Measurements from ENCODE around the gene ADH4.
"Not testable (repeated sequence)": the region's sequence is repeated elsewhere in the genome, so short reads cannot be mapped to it uniquely, and the experiment has no call there.

ADH4 gene

DNA sequence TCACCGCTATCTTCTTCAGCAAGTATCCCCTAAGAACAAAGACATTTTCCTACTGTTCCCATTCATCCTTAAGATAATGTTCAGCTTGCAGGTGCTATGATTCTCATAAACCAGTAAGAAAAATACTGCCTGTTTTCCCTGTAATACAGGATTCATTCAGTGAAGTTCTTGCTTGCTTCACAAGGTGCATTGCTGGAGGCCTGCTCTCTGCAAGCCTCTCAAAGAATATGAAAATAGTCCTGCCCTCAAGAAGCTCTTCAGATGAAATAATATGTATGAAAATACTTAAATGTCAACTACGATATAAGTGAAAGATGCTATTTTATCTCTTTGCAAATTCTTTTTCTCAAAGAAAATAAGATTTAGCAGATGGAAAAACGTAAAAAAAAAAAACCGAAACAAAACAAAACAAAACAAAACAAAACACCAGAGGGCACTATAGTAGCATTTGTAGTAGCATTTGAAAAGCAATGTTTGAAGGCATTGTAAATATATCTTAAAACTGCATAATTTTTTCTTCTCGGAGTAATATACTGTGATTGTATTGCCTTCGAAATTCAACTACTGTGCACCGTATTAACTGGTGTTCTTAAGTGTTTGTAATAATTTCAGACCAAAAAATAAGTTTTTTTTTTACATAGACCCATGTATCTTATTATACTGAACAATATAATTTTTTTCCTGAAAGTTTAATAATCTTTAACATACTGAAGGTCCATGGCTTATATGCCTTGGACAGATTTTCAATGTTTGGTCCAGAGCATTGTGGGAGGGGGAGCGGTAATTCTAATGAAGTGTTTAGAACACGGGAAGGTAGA lies 26.0 kb downstream of the ADH4 start:
- peak; percentile 48 to 57 for DNase-seq (ENCODE audit: low read depth in 2 of 2)
- H3K4me3 ChIP-seq (replicated peaks in 1 of 2; ENCODE audit: low read depth in 2 of 2, low read length in 2 of 2): no peak overlapping the region
- peak; percentile 15 for TF ChIP-seq CTCF (IDR thresholded peaks at IDR 0.05; ENCODE audit: low read depth, low read length)

DNA sequence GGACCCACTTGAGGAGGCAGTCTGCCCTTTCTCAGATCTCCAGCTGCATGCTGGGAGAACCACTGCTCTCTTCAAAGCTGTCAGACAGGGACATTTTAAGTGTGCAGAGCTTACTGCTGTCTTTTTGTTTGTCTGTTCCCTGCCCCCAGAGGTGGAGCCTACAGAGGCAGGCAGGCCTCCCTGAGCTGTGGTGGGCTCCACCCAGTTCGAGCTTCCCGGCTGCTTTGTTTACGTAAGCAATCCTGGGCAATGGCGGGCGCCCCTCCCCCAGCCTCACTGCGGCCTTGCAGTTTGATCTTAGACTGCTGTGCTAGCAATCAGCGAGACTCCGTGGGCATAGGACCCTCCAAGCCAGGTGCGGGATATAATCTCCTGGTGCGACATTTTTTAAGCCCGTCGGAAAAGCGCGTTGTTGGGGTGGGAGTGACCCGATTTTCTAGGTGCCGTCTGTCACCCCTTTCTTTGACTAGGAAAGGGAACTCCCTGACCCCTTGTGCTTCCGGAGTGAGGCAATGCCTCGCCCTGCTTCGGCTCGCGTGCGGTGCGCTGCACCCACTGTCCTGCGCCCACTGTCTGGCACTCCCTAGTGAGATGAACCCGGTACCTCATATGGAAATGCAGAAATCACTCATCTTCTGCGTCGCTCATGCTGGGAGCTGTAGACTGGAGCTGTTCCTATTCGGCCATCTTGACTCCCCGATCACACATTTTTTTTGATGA lies 26.8 kb downstream of the ADH4 start:
- not testable (repeated sequence) for H3K4me3 ChIP-seq (replicated peaks in 1 of 2; ENCODE audit: low read depth in 2 of 2, low read length in 2 of 2); DNase-seq (ENCODE audit: low read depth in 2 of 2)

DNA sequence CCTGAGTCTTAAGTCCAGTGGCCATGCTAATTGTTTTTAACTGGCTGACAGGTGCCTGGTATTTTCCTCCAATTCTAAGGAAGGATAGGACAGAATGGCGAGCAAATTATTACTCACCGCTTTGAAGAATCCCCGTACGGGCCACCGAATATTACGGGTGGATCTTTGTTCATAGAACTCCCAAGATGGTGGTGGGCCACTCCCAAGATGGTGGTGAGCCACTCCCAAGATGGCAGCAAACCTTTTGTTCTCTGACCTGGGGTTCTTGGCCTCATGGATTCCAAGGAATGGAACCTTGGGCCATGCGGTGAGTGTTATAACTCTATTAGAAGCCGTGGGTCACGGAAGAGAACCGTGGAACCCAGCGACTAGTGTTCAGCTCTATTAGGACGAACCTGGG lies 34.8 kb downstream of the ADH4 start:
- not testable (repeated sequence) for DNase-seq (ENCODE audit: low read depth in 2 of 2); H3K4me3 ChIP-seq (replicated peaks in 1 of 2; ENCODE audit: low read depth in 2 of 2, low read length in 2 of 2)

GRCh38 chr4:99104153-99104552 lies 39.9 kb downstream of the ADH4 start:
- no peak overlapping the region for H3K4me3 ChIP-seq (replicated peaks in 1 of 2; ENCODE audit: low read depth in 2 of 2, low read length in 2 of 2)
- DNase-seq (ENCODE audit: low read depth in 2 of 2): no peak
- TF ChIP-seq CTCF (IDR thresholded peaks at IDR 0.05; ENCODE audit: low read depth, low read length): no peak

DNA sequence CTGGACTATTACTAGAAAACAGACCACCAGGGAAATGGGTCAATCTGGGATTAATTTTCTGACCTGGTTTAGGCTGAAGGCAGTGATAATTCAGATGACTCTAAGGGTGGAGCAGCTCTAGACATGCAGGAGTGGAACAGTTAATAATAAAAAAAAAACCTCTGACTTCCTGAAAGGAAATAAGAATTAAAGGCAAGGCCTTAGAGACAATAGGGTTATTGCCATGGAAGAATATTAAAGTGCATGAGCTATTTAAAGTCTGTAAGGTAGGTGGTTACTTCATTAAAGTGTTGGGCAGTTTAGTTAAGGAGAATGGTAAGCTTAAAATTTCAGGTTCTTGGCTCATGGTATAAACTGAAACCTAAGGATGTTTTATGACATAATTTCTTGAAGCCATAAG lies 40.9 kb downstream of the ADH4 start:
- no peak for DNase-seq (ENCODE audit: low read depth in 2 of 2)
- no peak for TF ChIP-seq CTCF (IDR thresholded peaks at IDR 0.05; ENCODE audit: low read depth, low read length)
- H3K4me3 ChIP-seq (replicated peaks in 1 of 2; ENCODE audit: low read depth in 2 of 2, low read length in 2 of 2): no peak overlapping the region

DNA sequence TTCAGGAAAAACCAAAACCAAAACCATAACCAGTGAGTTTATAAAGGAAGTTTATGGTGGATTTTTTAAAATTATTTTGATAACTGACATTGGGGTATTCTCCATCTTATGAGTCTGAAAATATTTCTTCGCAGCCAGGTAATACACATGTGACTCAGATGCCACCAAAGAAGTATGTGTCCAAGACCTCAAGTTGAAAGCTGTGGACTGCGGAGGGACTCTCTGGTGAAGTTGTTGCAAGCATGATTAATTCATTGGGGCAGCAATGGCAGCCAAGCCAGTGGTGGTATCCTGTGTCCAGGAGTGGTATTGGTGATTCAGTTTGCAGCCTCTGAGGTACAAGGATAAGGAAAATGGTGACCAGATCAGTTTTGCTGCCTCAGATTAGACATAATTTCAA lies 41.5 kb downstream of the ADH4 start:
- no peak for TF ChIP-seq CTCF (IDR thresholded peaks at IDR 0.05; ENCODE audit: low read depth, low read length)
- no peak overlapping the region for H3K4me3 ChIP-seq (replicated peaks in 1 of 2; ENCODE audit: low read depth in 2 of 2, low read length in 2 of 2)
- no peak for DNase-seq (ENCODE audit: low read depth in 2 of 2)

- DNase-seq (ENCODE audit: low read depth in 2 of 2): no peak
- no peak for TF ChIP-seq CTCF (IDR thresholded peaks at IDR 0.05; ENCODE audit: low read depth, low read length)
- H3K4me3 ChIP-seq (replicated peaks in 1 of 2; ENCODE audit: low read depth in 2 of 2, low read length in 2 of 2): no peak overlapping the region
Measured at GRCh38 chr4:99100876-99101275, 43.2 kb downstream of the ADH4 start.

DNA sequence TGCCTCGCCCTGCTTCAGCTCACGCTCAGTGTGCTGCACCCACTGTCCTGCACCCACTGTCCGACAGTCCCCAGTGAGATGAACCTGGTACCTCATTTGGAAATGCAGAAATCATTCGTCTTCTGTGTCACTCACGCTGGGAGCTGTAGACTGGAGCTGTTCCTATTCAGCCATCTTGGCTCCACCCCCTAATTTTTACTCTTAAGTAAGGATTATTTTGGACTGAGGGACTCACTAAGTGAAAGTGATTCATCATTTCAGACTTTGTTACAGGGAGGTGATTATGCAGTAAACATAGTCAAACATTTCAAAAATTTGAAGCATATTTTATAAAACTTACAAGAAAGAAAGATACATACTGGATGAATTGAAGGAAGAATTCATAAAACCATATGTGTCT lies 44.3 kb downstream of the ADH4 start:
- not testable (repeated sequence) for DNase-seq (ENCODE audit: low read depth in 2 of 2); H3K4me3 ChIP-seq (replicated peaks in 1 of 2; ENCODE audit: low read depth in 2 of 2, low read length in 2 of 2)
